ENCODE measurements around the gene PPEF2.

DNA sequence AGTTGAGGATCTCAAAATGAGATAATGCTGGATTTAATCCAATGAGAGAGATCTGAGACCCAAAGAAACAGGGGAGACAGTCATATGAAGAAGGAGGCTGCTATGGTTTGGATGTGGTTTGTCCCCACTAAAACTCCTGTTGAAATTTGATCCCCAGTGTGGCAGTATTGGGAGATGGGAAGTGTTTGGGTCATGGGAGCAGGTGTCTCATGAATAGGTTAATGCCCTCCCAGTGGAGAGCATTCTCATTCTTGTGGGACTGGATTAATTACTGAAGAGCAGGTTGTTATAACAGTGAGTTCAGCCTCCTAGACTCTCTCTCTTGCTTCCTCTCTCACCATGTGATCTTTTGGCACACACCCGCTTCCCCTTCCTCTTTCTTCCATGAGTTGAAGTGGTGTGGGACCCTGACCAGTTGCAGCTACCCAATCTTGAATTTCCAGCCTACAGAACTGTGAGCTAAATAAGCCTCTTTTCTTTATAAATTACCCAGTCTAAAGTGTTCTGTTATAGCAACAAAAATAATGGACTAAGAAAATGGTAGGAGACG lies 70.3 kb downstream of the PPEF2 start:
- TF ChIP-seq POLR2A (IDR thresholded peaks at IDR 0.05) (no peak), POLR2AphosphoS5 (IDR thresholded peaks at IDR 0.05) (no peak)
- TF ChIP-seq, protein P1, sequence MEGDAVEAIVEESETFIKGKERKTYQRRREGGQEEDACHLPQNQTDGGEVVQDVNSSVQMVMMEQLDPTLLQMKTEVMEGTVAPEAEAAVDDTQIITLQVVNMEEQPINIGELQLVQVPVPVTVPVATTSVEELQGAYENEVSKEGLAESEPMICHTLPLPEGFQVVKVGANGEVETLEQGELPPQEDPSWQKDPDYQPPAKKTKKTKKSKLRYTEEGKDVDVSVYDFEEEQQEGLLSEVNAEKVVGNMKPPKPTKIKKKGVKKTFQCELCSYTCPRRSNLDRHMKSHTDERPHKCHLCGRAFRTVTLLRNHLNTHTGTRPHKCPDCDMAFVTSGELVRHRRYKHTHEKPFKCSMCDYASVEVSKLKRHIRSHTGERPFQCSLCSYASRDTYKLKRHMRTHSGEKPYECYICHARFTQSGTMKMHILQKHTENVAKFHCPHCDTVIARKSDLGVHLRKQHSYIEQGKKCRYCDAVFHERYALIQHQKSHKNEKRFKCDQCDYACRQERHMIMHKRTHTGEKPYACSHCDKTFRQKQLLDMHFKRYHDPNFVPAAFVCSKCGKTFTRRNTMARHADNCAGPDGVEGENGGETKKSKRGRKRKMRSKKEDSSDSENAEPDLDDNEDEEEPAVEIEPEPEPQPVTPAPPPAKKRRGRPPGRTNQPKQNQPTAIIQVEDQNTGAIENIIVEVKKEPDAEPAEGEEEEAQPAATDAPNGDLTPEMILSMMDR (IDR thresholded peaks at IDR 0.05), result no peak
